ENCODE data around the gene TSC22D1. TPM values are rescaled to one million over a fixed set of nuclear protein-coding genes. Genes with fewer than 3 reads are reported as not detected.
A peak's percentile ranks its signal among the peaks of the same experiment; 100 is the strongest.

TSC22D1 gene
- total RNA-seq, 2 donors from 2014 or later: 95.9 to 107 TPM

DNA sequence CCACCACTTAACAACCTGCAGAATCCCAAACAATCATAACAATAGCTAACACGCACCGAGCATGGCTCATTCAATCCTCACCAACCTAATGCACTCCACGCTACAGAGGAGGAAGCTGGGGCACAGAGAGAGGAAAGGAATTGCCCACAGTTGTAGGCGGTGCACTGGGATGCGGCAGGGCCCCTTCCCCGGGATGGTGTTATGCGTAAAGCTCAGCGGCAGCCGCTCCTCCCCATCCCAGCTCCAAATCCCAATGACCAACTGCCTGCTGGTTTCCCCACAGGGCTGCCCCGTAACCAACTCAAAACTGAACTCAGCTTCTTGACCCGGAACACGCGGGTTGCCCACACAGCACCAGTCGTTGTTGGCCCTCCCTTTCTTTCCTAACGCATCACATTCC, 160.3 kb downstream of the TSC22D1 start:
- H3K4me3 Mint-ChIP-seq: no peak overlapping the region
- Histone ChIP-seq H3K4me3 (ENCODE audit: low read length) (no peak overlapping the region), H3K9ac (ENCODE audit: extremely low read depth, low read length, poor library complexity, severe bottlenecking) (no peak overlapping the region), H3K27ac (ENCODE audit: low read depth, low read length) (no peak overlapping the region), H3K36me3 (ENCODE audit: control insufficient read depth, insufficient read depth, low read length) (no peaks in the 10 kb centered on the region), H3K4me1 (ENCODE audit: control insufficient read depth, insufficient read depth, low read length) (no peaks in the 10 kb centered on the region), H3K9me3 (ENCODE audit: control insufficient read depth, low read length) (no peaks in the 10 kb centered on the region), H3K27me3 (ENCODE audit: control insufficient read depth, insufficient read depth, low read length, poor library complexity, severe bottlenecking) (no peaks in the 10 kb centered on the region)
- H3K4me1 Mint-ChIP-seq: peaks cover 26% of the 10 kb centered on the region
- no peak overlapping the region for H3K27ac Mint-ChIP-seq
- WGBS, 2 experiments (ENCODE audit: insufficient coverage in 1 of 2, insufficient read length in 1 of 2): 73% methylated on average over 15 of the region's 15 CpGs; no CpG with 5 or more reads in 1 of the 2 experiments
- TF ChIP-seq, protein P1, sequence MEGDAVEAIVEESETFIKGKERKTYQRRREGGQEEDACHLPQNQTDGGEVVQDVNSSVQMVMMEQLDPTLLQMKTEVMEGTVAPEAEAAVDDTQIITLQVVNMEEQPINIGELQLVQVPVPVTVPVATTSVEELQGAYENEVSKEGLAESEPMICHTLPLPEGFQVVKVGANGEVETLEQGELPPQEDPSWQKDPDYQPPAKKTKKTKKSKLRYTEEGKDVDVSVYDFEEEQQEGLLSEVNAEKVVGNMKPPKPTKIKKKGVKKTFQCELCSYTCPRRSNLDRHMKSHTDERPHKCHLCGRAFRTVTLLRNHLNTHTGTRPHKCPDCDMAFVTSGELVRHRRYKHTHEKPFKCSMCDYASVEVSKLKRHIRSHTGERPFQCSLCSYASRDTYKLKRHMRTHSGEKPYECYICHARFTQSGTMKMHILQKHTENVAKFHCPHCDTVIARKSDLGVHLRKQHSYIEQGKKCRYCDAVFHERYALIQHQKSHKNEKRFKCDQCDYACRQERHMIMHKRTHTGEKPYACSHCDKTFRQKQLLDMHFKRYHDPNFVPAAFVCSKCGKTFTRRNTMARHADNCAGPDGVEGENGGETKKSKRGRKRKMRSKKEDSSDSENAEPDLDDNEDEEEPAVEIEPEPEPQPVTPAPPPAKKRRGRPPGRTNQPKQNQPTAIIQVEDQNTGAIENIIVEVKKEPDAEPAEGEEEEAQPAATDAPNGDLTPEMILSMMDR (conservative IDR thresholded peaks at IDR 0.05): no peak
- H3K27me3 Mint-ChIP-seq (ENCODE audit: insufficient read depth): peaks cover 7% of the 10 kb centered on the region
- peak; percentile 65 for DNase-seq
- H3K9me3 Mint-ChIP-seq: peaks cover 10% of the 10 kb centered on the region
- no peaks in the 10 kb centered on the region for H3K36me3 Mint-ChIP-seq (ENCODE audit: low read depth)

DNA sequence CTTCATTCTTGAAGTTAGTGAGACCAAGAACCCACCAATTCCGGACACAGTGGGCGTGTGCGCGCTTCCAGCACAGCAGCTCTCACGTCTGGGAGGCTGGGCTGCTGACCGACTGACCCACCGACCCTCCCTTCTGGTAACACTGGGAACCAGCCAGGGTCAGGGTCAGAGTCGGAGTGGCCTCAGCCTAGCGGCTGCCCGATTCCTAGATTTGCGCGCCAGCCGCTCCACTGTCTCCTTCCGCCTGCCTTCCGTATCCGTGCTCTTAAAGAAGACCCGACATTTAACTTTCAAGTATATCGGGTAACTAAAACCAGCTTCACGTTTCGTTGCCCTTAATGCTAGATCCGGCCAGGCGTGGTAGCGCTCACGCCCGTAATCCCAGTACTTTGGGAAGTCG, 161.4 kb downstream of the TSC22D1 start:
- H3K9me3 Mint-ChIP-seq: peaks cover 10% of the 10 kb centered on the region
- Histone ChIP-seq H3K4me3 (ENCODE audit: low read length) (no peak overlapping the region), H3K27me3 (ENCODE audit: control insufficient read depth, insufficient read depth, low read length, poor library complexity, severe bottlenecking) (no peaks in the 10 kb centered on the region), H3K9me3 (ENCODE audit: control insufficient read depth, low read length) (no peaks in the 10 kb centered on the region), H3K27ac (ENCODE audit: low read depth, low read length) (no peak overlapping the region), H3K36me3 (ENCODE audit: control insufficient read depth, insufficient read depth, low read length) (no peaks in the 10 kb centered on the region), H3K9ac (ENCODE audit: extremely low read depth, low read length, poor library complexity, severe bottlenecking) (no peak overlapping the region), H3K4me1 (ENCODE audit: control insufficient read depth, insufficient read depth, low read length) (no peaks in the 10 kb centered on the region)
- H3K4me1 Mint-ChIP-seq: peaks cover 23% of the 10 kb centered on the region
- WGBS, 2 experiments (ENCODE audit: insufficient coverage in 1 of 2, insufficient read length in 1 of 2): 94 to 95% methylated on average over 23 to 26 of the region's 26 CpGs
- no peak overlapping the region for H3K4me3 Mint-ChIP-seq
- no peak overlapping the region for H3K27ac Mint-ChIP-seq
- peaks cover 11% of the 10 kb centered on the region for H3K27me3 Mint-ChIP-seq (ENCODE audit: insufficient read depth)
- no peaks in the 10 kb centered on the region for H3K36me3 Mint-ChIP-seq (ENCODE audit: low read depth)
- DNase-seq: no peak
- TF ChIP-seq, protein P1 (conservative IDR thresholded peaks at IDR 0.05): no peak

DNA sequence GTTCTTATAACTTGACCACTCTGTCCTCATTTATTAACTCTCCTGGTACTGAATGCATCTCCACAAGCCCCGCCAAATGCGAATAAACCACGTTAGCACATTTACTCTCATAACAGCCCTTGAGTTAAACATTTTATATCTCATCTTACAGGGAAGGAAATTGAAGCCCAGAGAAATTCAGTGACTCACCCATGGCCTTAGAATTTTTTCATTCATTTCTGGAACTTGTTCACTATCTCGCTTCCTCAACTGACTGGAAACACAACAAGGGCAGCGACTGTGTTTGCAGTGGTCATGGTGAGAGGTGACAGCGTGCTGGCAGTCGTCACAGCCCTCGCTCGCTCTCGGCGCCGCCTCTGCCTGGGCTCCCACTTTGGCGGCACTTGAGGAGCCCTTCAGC, 163.0 kb downstream of the TSC22D1 start:
- Mint-ChIP-seq H3K4me3 (no peak overlapping the region), H3K27me3 (ENCODE audit: insufficient read depth) (peaks cover 11% of the 10 kb centered on the region), H3K4me1 (peaks cover 23% of the 10 kb centered on the region), H3K9me3 (peaks cover 10% of the 10 kb centered on the region), H3K27ac (no peak overlapping the region), H3K36me3 (ENCODE audit: low read depth) (no peaks in the 10 kb centered on the region)
- DNase-seq: no peak
- H3K36me3 ChIP-seq (ENCODE audit: control insufficient read depth, insufficient read depth, low read length): no peaks in the 10 kb centered on the region
- H3K9ac ChIP-seq (ENCODE audit: extremely low read depth, low read length, poor library complexity, severe bottlenecking): no peak overlapping the region
- H3K27me3 ChIP-seq (ENCODE audit: control insufficient read depth, insufficient read depth, low read length, poor library complexity, severe bottlenecking): no peaks in the 10 kb centered on the region
- WGBS, 2 experiments (ENCODE audit: insufficient coverage in 1 of 2, insufficient read length in 1 of 2): 94 to 100% methylated on average over 2 to 13 of the region's 13 CpGs
- H3K4me3 ChIP-seq (ENCODE audit: low read length): no peak overlapping the region
- TF ChIP-seq, protein P1 (conservative IDR thresholded peaks at IDR 0.05): no peak
- no peaks in the 10 kb centered on the region for H3K4me1 ChIP-seq (ENCODE audit: control insufficient read depth, insufficient read depth, low read length)
- H3K27ac ChIP-seq (ENCODE audit: low read depth, low read length): no peak overlapping the region
- no peaks in the 10 kb centered on the region for H3K9me3 ChIP-seq (ENCODE audit: control insufficient read depth, low read length)
